Measurements from ENCODE around the gene PPP4R1. TPM values are rescaled to one million over a fixed set of nuclear protein-coding genes. Genes with fewer than 3 reads are reported as not detected.

PPP4R1 gene
- total and polyA plus RNA-seq, 2 of the 4 experiments (the other 2 are of a cell fraction) = 80.6 to 123 TPM

DNA sequence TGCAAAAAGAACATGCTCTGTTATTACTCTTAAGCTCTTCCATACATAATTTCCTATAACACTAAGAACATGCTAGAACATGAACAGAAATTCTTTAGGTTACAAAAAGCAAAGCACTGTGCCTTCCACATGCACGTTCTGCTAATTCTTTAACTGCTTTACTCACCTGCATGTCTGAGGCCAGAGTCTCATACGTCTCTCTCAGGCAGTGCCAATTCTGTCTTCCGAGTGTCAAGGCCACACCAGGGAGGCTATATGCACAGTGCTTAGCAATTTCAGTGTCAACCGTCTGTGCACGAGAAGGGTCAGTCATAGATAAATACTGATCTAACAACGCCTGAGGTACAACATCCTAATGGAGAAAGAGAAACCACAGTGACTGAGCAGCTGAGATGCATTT, 55.1 kb downstream of the PPP4R1 start:
- Histone ChIP-seq H4K8ac (ENCODE audit: low read depth in 2 of 2, low read length in 2 of 2) (no peak overlapping the region), H4K5ac (ENCODE audit: low read depth, low read length) (no peak overlapping the region), H2BK20ac (ENCODE audit: low read depth, low read length) (no peak overlapping the region), H2AK9ac (replicated peaks; ENCODE audit: low read depth, low read length, poor library complexity) (no peak overlapping the region), H4K91ac (ENCODE audit: insufficient read depth, low read depth, low read length) (no peak overlapping the region), H2BK15ac (ENCODE audit: low read depth, low read length) (no peak overlapping the region), H3K4me2 (ENCODE audit: low read depth, low read length) (no peak overlapping the region), H3K79me1 (ENCODE audit: low read depth in 1 of 2, low read length in 2 of 2) (peaks cover 15 to 56% of the 10 kb centered on the region in 2 experiments; a peak in 3 of 4 replicates), H3K4me1 (ENCODE audit: control insufficient read depth, insufficient read depth, low read length) (peaks cover 2% of the 10 kb centered on the region; the same call in 1 of the 2 replicates), H3K23ac (ENCODE audit: low read depth, low read length) (no peak overlapping the region), H3K18ac (ENCODE audit: low read depth, low read length) (no peak overlapping the region), H3K27me3 (ENCODE audit: control insufficient read depth, insufficient read depth, low read length) (no peaks in the 10 kb centered on the region), H3K14ac (replicated peaks; ENCODE audit: low read depth, low read length) (no peak overlapping the region), H3K4ac (ENCODE audit: low read depth, low read length) (no peak overlapping the region), H3K4me3 (ENCODE audit: insufficient read depth, low read depth, low read length) (no peak overlapping the region), H3K36me3 (ENCODE audit: control insufficient read depth, insufficient read depth, low read length) (peaks cover 45% of the 10 kb centered on the region), H3K27ac (ENCODE audit: insufficient read depth, low read length) (no peak overlapping the region), H2AK5ac (ENCODE audit: low read depth, low read length) (no peak overlapping the region; the same call in 1 of the 2 replicates), H3K56ac (ENCODE audit: extremely low read depth, insufficient read depth, low read length) (no peak overlapping the region), H2BK5ac (ENCODE audit: low read depth, low read length, poor library complexity, severe bottlenecking) (no peak overlapping the region), H3K9me3 (ENCODE audit: control insufficient read depth, insufficient read depth, low read length) (no peaks in the 10 kb centered on the region), H2BK120ac (ENCODE audit: low read depth, low read length) (no peak overlapping the region), H4K20me1 (ENCODE audit: insufficient read depth, low read length) (peaks cover 7% of the 10 kb centered on the region; the same call in 1 of the 2 replicates), H2AFZ (replicated peaks; ENCODE audit: low read length, poor library complexity) (no peak overlapping the region), H3K9ac (ENCODE audit: low read depth, low read length) (no peak overlapping the region), H3K9me1 (ENCODE audit: insufficient read depth, low read length) (peaks cover 9% of the 10 kb centered on the region)
- in situ Hi-C loops (cut with MboI; ENCODE audit: low sequenced_read_pairs) = no loop called here
- ChIA-PET CTCF (no interaction called here), POLR2A (ENCODE audit: unreplicated experiment) (no interaction called here)
- dilution Hi-C loops (cut with HindIII; ENCODE audit: low sequenced_read_pairs, unreplicated experiment) = no loop called here
- TF ChIP-seq ELK1 (IDR thresholded peaks at IDR 0.05; ENCODE audit: borderline replicate concordance, low read depth, low read length) = no peak
- ATAC-seq (ENCODE audit: low read depth) (no peak), DNase-seq (no peak)
- WGBS, 2 experiments (ENCODE audit: extremely low coverage in 2 of 2, insufficient read length in 1 of 2) = 93% methylated on average over 2 of the region's 6 CpGs; no CpG with 5 or more reads in 1 of the 2 experiments
- intact Hi-C loops (cut with micrococcal nuclease) = no loop called here
- no TSS peak for BruUV-seq (replicated peaks)
